Left ventricle myocardium inferior (tissue), 1 donor: ENCODE measurements around the gene GABRB3. TPM values are rescaled to one million over a fixed set of nuclear protein-coding genes. Genes with fewer than 3 reads are reported as not detected.

Experiments
- DNase-seq: peaks from one replicate; pipeline ENCODE4 v3.0.0-alpha.2; 2020
- H3K27ac ChIP-seq: fragments of 200-600 bp; replicated peaks from 2 replicates; pipeline ENCODE4 v1.8.0; 2021
- H3K27me3 ChIP-seq: fragments of 200-600 bp; 2 replicates; pipeline ENCODE4 v1.8.0; 2021; ENCODE audit warnings: low read depth
- H3K36me3 ChIP-seq: fragments of 200-600 bp; 2 replicates; pipeline ENCODE4 v1.8.0; 2021
- H3K4me1 ChIP-seq: fragments of 200-600 bp; 2 replicates; pipeline ENCODE4 v1.8.0; 2021
- H3K4me3 ChIP-seq: fragments of 200-600 bp; 2 replicates; pipeline ENCODE4 v1.8.0; 2021; ENCODE audit warnings: mild to moderate bottlenecking, moderate library complexity
- H3K9me3 ChIP-seq: fragments of 200-600 bp; replicated peaks from 2 replicates; pipeline ENCODE4 v1.8.0; 2021
- CTCF ChIP-seq: fragments of 200-600 bp; IDR thresholded peaks from 2 replicates; pipeline ENCODE4 v1.8.0; 2021; ENCODE audit warnings: antibody characterized with exemption, mild to moderate bottlenecking, borderline replicate concordance
- intact Hi-C: fragments of 100-400 bp; cut with micrococcal nuclease; formaldehyde crosslinking; loops from one replicate; pipeline ENCODE4 v1.11.0; 2022
- total RNA-seq: library from RNA; stranded (reverse); fragmentation: NEBNext Ultra II Directional; extraction: Animal tissue kit (Norgen Biotek cat#: 25700); gene quantifications from one replicate; pipeline ENCODE4 v1.2.1, GENCODE V29; 2021
- donor health status: DM: no; HTN: yes; CAD: no; lungs with severe emphysema.

The GABRB3 gene
- total RNA-seq, 1 donor from 2014 or later = 2.4 TPM

- peak; percentile 39 for DNase-seq
- H3K4me1 ChIP-seq = peaks cover 25% of the 10 kb centered on the region
- H3K4me3 ChIP-seq = peak overlapping the region; percentile 69
- TF ChIP-seq CTCF = no peak
- H3K36me3 ChIP-seq = no peaks in the 10 kb centered on the region
- H3K9me3 ChIP-seq = no peaks in the 10 kb centered on the region
- peaks cover 84% of the 10 kb centered on the region for H3K27me3 ChIP-seq
- intact Hi-C loops = no loop called here
- H3K27ac ChIP-seq = no peak overlapping the region
Observed at GRCh38 chr15:26771578-26772153, 1.2 kb downstream of the GABRB3 start.

DNA sequence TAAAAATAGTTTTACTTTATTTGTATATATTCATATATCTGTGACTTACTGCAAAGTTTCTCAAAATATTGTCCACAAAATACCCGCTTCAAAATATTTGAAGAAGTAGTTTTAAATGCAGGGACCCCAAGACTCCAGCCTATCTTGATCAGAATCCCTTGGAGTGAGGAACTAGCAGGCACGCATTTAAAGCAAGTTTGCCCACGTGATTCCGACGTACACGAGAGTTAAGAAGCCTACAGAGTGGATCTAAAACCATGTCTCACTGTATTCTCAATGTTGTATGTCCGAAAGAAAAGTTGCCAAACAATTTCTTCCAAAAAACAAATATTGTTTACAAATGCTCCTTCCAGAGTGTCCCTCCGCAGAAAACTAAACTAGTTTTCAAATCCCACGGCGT lies 1.7 kb downstream of the GABRB3 start:
- TF ChIP-seq CTCF = no peak
- no peak for DNase-seq
- Histone ChIP-seq H3K9me3 (no peaks in the 10 kb centered on the region), H3K36me3 (no peaks in the 10 kb centered on the region), H3K27me3 (peaks cover 88% of the 10 kb centered on the region), H3K4me1 (peaks cover 25% of the 10 kb centered on the region), H3K27ac (no peak overlapping the region), H3K4me3 (peak overlapping the region; percentile 69)
- intact Hi-C loops = no loop called here

DNA sequence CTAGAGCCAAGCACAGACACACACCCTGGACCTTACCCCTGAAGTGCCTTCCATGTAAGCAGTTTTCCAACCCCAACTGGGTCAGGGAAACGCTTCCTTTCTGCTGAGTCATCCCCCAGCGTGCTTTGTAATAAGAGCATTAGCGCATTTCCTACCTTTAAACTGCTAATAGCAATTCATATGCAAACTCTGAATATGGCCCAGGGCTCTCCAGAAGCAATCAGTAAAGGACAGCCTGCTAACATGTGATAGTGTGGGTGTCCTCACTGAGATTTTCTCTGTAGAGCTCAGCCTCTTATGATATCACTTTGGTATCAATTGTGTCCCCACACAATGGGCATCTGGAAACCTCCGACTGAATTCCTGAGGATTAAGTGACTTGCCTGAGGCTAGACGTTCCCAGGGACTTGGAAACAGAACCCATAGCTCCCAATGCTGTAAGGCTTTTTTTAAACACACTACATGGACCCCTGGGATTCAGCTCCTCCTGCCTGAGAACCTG lies 5.6 kb downstream of the GABRB3 start:
- H3K27ac ChIP-seq = no peak overlapping the region
- intact Hi-C loops = no loop called here
- no peak overlapping the region for H3K4me3 ChIP-seq
- H3K4me1 ChIP-seq = peaks cover 11% of the 10 kb centered on the region
- H3K27me3 ChIP-seq = peaks cover 56% of the 10 kb centered on the region
- no peaks in the 10 kb centered on the region for H3K9me3 ChIP-seq
- no peak for TF ChIP-seq CTCF
- DNase-seq = no peak
- no peaks in the 10 kb centered on the region for H3K36me3 ChIP-seq

- Histone ChIP-seq H3K4me1 (peaks cover 1% of the 10 kb centered on the region), H3K27me3 (peaks cover 55% of the 10 kb centered on the region), H3K36me3 (no peaks in the 10 kb centered on the region), H3K4me3 (no peak overlapping the region), H3K9me3 (no peaks in the 10 kb centered on the region), H3K27ac (no peak overlapping the region)
- TF ChIP-seq CTCF = no peak
- intact Hi-C loops = no loop called here
- no peak for DNase-seq
Observed at GRCh38 chr15:26766262-26766661, 6.6 kb downstream of the GABRB3 start.

DNA sequence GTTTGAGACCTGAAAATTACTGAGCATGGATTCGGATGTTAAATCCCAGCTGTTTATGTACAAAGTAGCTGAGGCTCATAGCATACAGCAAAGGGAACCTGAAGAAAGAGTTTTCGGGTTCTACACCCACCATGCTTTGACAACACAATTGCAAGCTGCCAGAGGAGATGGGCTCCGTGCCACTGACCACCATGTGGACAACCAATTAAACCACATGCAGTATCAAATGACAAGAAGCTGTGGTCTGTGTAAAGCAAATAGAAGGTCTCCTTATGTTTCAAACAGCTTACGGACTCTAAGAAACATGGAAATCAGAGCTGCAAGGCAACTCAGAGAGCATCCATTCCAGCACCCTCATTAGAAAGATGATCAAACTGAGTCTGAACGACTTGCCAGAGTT lies 12.9 kb downstream of the GABRB3 start:
- H3K9me3 ChIP-seq = no peaks in the 10 kb centered on the region
- H3K4me1 ChIP-seq = no peaks in the 10 kb centered on the region
- intact Hi-C loops = no loop called here
- no peaks in the 10 kb centered on the region for H3K36me3 ChIP-seq
- no peak overlapping the region for H3K4me3 ChIP-seq
- H3K27ac ChIP-seq = no peak overlapping the region
- no peak for DNase-seq
- peaks cover 15% of the 10 kb centered on the region for H3K27me3 ChIP-seq
- no peak for TF ChIP-seq CTCF

- no peak for TF ChIP-seq CTCF
- intact Hi-C loops = no loop called here
- DNase-seq = no peak
- peaks cover 17% of the 10 kb centered on the region for H3K27me3 ChIP-seq
- H3K4me3 ChIP-seq = no peak overlapping the region
- H3K9me3 ChIP-seq = no peaks in the 10 kb centered on the region
- H3K36me3 ChIP-seq = no peaks in the 10 kb centered on the region
- no peak overlapping the region for H3K27ac ChIP-seq
- no peaks in the 10 kb centered on the region for H3K4me1 ChIP-seq
Observed at GRCh38 chr15:26758079-26758478, 14.8 kb downstream of the GABRB3 start.
